GM21825 (cell line): ENCODE measurements around the gene GOLPH3L.
"Not testable (repeated sequence)": the region's sequence is repeated elsewhere in the genome, so short reads cannot be mapped to it uniquely, and the experiment has no call there.

ENCODE experiments used
- ATAC-seq: cut with Tn5 transposase; IDR thresholded peaks from one replicate; pipeline ENCODE4 v1.9.1; 2021; ENCODE audit warnings: mild to moderate bottlenecking, moderate library complexity; ENCODE audit not compliant: unreplicated experiment

Gene GOLPH3L

GRCh38 chr1:150661156-150661555 lies 35.8 kb downstream of the GOLPH3L start:
- no peak for ATAC-seq

GRCh38 chr1:150660584-150660983 lies 36.4 kb downstream of the GOLPH3L start:
- ATAC-seq, result no peak

GRCh38 chr1:150657064-150657463 lies 39.9 kb downstream of the GOLPH3L start:
- not testable (repeated sequence) for ATAC-seq

- ATAC-seq, result not testable (repeated sequence)
These were observed 42.3 kb downstream of the GOLPH3L start for GRCh38 chr1:150654635-150655034.

- ATAC-seq, result no peak
These were observed 46.8 kb downstream of the GOLPH3L start for GRCh38 chr1:150650193-150650592.

- ATAC-seq, result no peak
These were observed 47.4 kb downstream of the GOLPH3L start for GRCh38 chr1:150649441-150650075.

- no peak for ATAC-seq
These were observed 54.7 kb downstream of the GOLPH3L start for GRCh38 chr1:150642296-150642695.

GRCh38 chr1:150641126-150641815 lies 55.7 kb downstream of the GOLPH3L start:
- ATAC-seq, result not testable (repeated sequence)

GRCh38 chr1:150638430-150638829 lies 58.5 kb downstream of the GOLPH3L start:
- ATAC-seq, result not testable (repeated sequence)

- not testable (repeated sequence) for ATAC-seq
These were observed 61.9 kb downstream of the GOLPH3L start for GRCh38 chr1:150634839-150635622.

GRCh38 chr1:150629115-150629928 lies 67.6 kb downstream of the GOLPH3L start, which contains the start of gene ENSA:
Gene ENSA, minus strand, starts transcription at chr1:150629612. Its CDS starts 142 bp downstream, at chr1:150629470.
- peak; percentile 90 for ATAC-seq

- ATAC-seq, result no peak
These were observed 68.2 kb downstream of the GOLPH3L start for GRCh38 chr1:150628766-150629114.

- no peak for ATAC-seq
These were observed 69.0 kb downstream of the GOLPH3L start for GRCh38 chr1:150627826-150628410.

- ATAC-seq, result no peak
These were observed 70.8 kb downstream of the GOLPH3L start for GRCh38 chr1:150626150-150626549.

- not testable (repeated sequence) for ATAC-seq
These were observed 72.4 kb downstream of the GOLPH3L start for GRCh38 chr1:150624546-150624945.

- ATAC-seq, result not testable (repeated sequence)
These were observed 72.8 kb downstream of the GOLPH3L start for GRCh38 chr1:150624134-150624533.

GRCh38 chr1:150622303-150622975 lies 74.5 kb downstream of the GOLPH3L start:
- ATAC-seq, result no peak

GRCh38 chr1:150621497-150622302 lies 75.3 kb downstream of the GOLPH3L start:
- no peak for ATAC-seq

GRCh38 chr1:150620919-150621318 lies 76.0 kb downstream of the GOLPH3L start:
- no peak for ATAC-seq
